DMS 273 treated with DMSO at 0.1 percent for 48 hours (cell line): Measurements from ENCODE around the gene VCAN.
"Not testable (repeated sequence)": the region's sequence is repeated elsewhere in the genome, so short reads cannot be mapped to it uniquely, and the experiment has no call there.

Source experiments
- DNase-seq: peaks from one replicate; lab custom pipeline; 2025; lab: John Stamatoyannopoulos, UW

VCAN gene

DNA sequence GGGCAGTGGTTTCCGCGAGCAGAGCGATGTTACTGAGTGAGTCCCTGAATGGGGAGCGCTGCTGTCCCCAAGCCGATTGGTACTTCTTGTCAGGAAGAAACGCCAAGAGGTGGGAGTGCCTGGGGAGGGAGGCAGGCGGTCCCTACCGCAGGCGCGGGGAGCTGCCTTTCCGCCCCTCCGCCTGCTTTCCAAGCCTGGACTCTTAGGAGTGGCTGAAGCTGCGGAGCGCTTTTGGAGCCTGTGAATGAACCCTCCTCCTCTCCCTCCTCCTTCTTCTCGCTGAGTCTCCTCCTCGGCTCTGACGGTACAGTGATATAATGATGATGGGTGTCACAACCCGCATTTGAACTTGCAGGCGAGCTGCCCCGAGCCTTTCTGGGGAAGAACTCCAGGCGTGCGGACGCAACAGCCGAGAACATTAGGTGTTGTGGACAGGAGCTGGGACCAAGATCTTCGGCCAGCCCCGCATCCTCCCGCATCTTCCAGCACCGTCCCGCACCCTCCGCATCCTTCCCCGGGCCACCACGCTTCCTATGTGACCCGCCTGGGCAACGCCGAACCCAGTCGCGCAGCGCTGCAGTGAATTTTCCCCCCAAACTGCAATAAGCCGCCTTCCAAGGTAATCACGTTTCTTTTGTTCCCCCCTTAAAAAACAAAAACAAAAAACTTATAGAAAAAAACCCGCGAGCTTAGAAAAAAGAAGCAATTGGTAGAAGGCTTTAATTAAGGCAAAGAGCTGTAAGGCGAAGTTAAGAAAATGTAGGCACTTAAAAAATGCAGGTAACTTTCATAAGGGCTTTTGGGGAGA is at the start of gene VCAN:
TSS of gene VCAN (plus strand) at position 340 of the 808 bp plus-strand sequence. CDS start 11,775 bp downstream, outside the sequence.
- peak; percentile 4 for DNase-seq

DNA sequence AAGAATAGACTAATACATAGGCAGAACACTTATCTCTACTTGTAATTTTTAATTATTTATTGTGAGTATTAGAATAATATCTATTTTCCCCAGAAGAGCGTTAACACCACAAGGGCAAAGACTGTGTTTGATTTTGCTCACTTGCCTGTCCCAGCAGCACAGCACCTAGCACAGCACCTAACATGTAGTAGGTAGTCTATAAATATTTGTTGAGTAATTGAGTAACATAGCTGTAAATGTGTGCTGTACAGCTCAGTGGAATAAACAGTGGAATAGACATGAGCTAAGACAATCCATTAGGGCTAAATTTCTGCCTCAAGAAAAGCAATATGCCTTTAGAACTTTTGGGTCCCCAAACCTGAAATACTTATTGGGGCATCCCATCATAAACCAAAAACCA is 49.3 kb upstream of the VCAN start:
- no peak for DNase-seq

DNA sequence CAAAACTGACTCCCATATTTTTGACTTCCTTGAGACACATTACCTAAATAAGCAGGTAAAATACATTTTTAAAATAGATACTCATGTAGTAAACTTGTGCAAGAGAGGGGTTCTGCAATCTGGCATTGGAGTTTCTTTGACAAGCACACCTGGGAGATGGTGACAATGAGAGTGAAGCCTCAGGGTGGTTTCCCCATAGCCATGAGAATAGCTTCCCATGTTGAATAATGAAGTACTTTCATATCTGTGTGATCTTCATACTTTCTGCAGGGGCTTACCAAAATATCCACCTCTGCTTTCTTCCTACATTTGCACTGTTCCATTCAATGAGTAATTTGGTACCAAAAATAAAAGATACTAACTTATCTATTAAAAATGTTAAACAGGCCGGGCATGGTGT is 44.7 kb upstream of the VCAN start:
- no peak for DNase-seq

DNA sequence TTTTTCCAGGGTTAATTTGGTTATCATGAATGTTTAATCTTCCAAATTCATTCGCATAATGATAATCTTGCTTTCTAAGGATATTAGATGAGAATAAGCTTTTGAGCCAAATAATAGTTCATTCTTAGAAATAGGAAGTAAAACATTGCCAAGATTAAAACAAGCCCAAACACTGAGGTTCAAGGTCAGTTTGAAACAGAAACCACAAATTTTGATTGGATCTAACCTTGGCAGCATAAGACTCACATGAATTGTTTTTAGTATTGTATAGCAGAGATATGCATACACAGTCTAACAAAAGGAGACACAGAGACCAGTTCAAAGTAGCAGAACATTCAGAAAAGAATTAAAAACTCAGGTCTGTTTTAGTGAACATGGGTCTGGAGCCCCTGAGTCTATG is 43.4 kb upstream of the VCAN start:
- DNase-seq: no peak

DNA sequence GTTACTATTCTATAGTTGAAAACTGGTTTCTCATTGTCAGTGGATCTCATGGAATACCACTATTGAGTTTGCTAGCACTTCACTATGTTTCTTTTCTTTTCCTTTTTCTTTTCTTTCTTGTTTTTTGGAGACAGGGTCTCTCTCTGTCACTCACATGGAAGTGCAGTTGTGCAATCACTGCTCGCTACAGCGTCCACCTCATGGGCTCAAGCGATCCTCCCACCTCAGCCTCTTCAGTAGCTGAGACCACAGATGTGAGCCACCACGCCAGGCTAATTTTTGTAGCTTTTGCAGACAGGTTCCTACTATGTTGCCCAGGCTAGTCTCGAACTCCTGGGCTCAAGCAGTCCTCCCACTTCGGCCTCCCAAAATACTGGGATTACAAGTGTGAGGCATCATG is 42.7 kb upstream of the VCAN start:
- no peak for DNase-seq

DNA sequence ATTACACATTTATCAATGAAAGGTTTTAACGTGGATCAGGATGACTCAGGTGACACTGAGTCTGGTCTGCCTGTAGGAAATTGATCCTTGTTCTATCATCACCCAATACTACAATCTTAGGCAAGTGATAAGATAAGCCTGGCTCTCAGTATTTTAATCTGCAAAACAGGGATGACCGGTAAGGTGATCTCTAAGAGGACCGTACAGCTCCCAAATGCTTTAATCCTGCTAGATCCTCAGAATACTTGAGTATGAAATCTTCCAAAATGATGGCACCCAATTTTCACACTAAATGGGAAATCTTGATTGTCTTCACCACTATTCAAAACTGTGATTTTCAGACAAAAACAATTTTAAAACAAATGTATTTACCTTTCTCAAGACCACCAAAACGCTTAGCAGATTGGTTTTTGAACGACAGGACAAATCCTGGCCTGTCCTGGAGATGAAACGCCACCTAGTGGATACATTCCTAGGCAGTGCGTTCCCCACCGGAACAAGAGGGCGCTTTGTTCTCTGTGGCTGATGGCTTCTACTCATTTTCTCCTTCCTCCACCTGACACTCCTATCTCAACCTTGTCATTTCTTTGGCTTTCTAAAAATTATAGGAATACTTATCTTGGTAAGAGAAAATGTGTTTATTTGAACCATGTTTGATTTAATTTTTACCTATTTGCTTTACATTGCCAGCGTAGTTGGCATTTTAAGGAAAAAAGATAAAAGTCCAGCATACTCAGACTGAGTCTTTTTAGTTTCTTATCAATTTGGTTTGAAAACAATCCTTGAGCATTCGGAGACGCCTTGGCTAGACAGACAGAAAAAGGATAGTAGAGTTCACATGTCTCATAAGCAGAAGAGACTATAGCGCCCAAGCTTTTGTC is 41.2 kb upstream of the VCAN start:
- DNase-seq: no peak

DNA sequence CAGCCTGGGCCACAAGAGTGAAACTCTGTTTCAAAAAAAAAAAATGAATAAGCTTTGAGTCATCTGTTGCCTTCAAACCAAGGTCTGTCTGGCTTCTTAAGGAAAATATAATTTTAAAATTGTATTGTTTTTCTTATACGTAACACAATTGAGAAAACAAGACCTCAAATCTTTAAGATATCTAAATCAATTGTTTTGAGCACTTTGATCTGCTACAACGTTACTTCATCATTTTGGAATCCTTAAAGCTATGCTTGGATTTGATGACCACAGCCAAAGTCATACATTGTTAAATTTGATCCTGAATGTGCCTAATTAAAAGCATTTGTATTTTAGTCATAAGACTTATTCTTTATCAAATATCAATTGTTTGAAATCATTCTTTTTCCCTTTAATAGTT is 37.7 kb upstream of the VCAN start:
- DNase-seq: no peak

DNA sequence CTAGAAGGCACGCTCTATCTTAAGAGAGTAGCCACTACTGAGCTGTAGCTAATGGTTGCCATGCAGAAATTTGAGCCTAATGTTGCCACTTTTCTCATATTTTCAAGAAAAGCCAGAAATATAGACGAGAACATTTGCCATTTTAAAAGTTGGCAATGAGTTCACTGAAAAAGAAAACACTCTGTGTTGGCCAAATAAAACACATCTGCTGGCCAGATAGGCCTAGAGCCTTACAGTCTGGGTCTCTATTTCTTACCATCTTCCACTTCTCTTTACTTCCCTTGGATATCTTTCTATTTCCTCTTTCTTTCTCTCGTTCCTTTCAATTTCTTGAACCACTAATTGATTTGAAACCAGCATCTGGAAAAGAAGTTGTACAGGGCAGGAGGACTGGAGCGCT is 36.6 kb upstream of the VCAN start:
- no peak for DNase-seq

DNA sequence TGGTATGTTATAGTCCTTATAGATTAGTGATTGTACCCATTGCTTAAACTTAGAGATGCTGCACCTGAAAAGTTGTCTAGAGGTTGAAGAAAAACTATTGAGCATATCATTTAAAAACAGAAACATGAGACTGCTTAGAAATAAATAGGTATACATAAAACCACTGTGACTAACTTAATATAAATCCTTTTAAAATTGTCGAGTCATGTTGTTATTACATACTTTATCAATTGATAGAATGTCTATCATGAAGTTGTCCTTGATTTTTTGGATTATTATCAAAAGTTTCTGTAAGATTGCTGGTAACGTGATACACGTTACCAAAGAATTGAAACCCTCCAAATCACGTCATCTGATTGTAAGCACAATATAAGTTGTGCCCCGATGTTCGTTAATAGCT is 35.3 kb upstream of the VCAN start:
- DNase-seq: no peak

DNA sequence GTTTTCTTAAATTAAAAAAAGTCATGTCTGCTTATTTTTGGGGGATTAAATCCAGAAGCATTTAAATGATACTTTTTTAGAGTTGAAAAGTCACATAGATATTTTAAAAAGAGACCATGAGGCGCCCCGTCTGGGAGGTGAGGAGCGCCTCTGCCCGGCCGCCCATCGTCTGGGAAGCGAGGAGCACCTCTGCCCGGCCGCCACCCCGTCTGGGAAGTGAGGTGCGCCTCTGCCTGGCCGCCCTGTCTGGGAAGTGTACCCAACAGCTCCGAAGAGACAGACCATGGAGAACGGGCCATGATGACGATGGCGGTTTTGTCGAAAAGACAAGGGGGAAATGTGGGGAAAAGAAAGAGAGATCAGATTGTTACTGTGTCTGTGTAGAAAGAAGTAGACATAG is 33.8 kb upstream of the VCAN start:
- not testable (repeated sequence) for DNase-seq

DNA sequence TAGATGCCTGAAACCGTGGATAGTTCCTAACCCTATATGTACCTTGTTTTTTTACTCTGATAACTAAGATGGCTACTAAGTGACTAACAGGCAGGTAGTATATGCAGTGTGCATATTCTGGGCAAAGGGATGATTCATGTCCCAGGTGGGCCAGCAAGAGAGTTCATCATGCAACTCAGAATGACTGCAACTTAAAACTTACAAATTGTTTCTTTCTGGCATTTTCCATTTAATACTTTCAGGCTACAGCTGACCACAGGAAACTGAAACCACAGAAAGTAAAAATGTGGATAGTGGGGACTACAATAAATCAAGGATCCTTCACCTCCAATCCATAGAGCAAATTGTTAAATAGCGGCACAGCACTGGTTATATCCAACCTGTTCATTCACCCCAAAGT is 30.7 kb upstream of the VCAN start:
- DNase-seq: no peak

DNA sequence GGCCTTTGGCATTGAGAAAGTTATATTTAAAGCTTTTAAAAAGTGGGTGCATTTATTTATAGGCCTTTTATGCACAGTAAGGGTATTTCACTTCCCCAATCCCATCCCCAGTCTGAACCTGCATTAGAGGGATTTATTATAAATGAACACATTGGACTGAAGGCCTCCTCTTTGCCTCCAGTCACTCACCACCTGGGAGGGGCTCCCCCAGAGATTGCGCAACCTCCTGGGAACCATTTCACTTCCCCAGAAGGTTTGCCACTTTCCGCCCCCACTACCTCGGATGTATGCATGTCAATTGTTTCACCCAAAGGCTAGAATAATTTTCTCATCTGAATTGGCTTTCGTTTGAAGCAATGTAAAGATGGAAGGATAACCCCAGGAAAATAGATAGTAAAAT is 29.8 kb upstream of the VCAN start:
- DNase-seq: no peak

DNA sequence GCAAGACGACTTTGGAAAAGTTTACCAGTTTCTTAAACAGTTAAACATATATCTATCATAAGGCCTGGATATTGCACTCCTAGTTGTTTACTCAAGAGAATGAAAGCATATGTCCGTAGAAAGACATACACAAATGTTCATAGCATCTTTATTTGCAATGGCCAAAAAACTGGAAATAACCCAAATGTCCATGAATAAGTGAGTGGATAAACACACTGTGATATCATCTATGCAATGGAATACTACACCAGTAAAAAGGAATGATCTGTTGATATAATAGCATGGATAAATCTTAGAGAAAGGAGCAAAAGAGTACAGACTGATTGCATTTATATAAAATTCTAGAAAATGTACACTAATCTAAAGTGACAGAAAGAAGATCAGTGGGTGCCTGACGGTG is 28.0 kb upstream of the VCAN start:
- DNase-seq: no peak

DNA sequence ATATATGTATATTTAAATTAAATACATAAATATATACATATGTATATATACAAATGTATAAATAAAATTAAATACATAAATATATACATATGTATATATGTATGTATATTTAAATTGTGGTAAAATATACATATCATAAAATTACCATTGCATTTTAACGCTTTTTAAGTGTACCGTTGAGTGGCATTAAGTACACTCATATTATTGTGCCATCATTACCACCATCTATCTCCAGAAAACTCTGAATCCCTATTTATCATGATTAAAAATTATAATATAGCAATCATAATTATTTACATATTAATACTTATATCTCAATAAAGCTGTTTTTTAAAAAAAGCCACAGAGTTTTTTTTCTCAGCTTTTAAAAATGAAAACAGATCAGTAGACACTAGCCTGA is 27.1 kb upstream of the VCAN start:
- DNase-seq: no peak

DNA sequence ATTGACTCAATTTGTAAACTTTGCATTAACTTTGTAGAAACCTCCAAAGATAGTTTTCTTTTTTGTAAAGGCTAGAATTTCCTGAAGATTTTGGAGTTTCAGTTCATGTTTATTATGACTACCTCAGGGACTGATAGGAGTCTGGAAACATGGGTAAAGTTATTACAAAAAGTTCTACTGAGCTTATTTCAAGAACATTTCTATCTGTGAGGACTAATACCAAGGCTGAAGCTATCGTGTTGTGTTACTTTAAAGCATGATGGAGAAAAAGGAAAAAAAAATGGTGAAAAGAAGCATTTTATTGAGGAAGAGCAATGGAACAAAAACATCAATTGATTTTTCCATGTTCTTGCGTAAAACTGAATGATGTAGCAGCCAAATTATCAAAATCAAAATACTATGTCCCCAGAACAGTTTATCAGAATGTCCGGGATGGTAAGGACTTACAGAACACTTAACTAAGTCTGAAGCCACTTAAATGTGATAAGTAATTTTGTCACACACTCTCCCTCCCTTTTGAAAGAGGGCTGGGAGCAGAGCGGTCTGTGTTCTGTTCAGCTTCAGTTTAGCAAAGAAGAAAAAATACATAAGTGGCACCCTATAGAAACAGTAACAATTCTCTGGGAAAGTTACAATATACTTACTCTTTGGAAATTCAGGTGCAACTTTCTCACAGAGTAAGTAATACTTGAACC is 25.1 kb upstream of the VCAN start:
- DNase-seq: no peak

DNA sequence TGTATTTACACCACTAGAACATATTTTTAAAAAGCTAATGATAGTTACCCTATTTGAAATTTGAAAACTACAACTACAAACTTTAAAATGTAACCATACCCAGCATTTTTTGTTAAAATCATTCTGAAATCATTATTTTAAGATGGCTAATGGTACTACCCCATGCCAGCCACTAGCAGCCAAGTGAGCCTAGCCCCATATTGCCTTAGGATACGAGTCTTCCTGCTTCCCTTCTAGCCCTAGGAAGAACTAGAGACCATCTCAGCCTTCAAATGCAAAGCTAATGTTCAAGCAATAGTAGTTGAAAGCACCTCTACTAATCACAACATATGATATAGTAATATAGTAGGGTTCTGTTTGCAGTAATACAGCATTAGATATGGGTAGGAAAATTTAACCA is 24.0 kb upstream of the VCAN start:
- DNase-seq: no peak

DNA sequence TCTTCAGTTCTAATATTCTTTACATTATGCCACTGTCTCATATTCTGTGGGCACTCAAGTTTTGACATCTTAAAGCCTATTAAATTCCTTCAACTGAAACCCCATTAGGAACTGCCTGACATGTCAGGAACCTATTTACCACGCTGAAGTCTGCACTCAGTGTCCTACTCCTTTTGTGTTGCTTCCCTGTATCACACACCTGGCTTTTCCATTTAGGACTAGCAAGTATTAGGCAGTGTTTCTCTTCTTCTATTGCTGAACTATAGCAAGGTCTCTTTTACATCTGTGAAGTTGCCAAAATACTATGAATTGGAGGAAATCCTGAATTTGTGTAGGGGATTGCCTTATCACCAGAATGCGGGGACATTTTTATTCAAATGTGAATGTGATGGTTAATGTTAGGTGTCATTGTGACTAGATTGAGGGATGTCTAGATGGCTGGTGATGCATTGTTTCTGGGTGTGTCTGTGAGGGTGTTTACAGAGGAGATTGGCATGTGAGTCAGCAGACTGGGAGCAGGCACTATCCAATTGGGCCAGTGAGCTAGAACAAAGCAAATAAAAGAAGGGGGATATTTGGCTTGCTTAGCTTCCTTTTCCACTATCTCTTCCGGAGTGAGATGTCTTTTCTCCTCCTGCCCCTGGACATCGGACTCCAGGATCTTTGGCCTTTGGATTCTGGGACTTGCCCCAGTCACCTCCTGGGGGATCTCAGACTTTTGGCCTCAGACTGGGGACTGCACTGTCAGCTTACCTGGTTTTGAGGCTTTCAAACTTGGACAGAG is 21.2 kb upstream of the VCAN start:
- no peak for DNase-seq

DNA sequence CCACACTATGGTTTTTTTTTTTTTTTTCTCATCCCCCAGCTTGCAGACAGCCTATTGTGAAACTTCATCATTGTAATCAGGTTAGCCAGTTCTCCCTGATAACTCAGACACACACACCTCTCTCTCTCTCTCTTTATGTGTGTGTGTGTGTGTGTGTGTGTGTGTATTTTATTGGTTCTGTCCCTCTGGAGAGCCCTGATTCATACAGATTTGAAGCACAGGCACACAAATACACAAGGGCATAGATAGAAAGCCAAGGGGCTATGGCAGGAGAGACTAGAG is 20.6 kb upstream of the VCAN start:
- DNase-seq: no peak

DNA sequence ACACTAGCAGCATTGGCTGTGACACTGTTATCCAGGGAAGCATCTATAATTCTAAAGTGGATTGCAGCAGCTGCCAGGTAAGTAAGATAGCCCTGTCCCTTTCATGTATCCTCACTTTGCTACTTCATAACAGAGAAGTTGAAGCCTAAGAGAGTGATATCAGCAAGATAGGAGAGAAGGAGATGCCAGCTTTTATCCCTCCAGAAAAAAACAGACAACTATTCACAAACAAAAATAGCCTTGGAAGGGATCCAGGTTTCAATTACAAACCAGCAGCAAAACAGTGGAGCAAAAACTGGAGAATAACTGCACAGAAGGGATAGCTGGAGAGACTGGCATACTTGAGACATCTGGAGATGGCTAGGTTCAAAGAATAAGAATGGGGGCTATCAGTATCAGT is 19.6 kb upstream of the VCAN start:
- no peak for DNase-seq

DNA sequence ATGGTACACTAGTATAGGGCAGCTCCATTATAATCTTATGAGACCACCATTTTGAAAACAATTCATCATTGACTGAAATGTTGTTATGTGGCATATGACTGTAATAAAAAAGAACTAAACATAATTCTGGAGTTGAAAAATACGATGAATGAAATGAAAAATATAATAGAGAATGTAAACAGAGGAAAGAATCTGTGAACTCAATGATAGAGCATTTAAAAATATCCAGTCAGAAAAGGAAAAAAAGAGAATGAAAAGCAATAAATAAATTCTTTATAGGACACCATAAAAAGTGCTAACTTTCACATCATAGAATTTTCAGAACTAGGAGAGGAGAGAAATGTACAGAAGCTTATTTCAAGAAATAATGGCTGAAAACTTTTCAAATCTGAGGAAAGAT is 17.6 kb upstream of the VCAN start:
- no peak for DNase-seq

DNA sequence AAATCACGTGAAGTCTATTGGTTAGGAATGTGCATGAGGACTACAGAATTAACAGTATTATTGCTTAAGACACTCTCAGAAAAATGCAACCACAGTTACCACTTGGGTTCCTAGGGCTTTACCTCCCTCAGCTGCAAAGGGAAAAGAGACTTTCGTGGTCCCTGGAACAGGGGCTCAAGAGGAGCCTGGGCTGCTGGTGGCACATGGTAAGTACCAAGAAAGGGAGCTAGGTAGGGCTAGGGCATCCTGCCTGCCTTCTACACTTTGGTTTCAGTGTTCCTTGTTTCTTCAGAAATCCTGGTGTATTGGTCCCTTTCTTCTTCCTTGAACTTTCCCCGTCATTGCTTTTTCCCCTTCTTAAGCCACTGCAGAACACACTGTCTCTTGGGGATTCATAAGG is 7.3 kb upstream of the VCAN start:
- no peak for DNase-seq

DNA sequence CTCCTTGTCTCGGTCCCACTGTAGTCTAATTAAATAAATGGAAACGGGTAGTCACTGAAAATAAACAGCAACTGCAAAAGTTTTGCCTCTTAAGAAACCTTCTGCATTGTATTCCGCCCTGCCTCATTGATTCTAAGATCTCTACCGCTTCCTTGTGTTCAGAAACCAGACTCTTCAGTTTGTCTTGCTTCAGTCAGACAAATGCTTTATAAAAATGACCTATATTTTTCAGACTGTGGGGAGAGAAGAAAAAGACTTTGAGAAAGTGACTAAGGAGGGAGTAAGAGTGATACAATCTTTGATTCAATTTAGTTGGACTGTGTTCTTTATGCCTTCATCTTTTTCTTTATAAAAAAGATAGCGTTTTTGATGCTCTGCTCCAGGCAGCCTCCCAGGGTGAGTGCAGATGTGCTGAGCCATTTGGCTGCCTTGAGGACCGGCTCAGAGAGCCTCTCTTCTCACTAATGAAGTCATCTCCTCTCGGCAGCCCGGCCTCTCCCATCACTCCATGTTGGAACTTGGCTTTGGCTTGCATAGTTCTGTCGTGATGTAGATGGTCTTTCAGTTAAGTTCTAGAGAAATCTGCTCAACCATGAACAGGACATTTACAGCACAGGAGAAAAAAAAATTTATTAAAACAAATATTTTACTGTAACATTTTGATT is 4.0 kb upstream of the VCAN start:
- DNase-seq: no peak
